ENCODE results near the gene APC2.
"Not testable (repeated sequence)": the region's sequence is repeated elsewhere in the genome, so short reads cannot be mapped to it uniquely, and the experiment has no call there.

Gene APC2

GRCh38 chr19:1467215-1467489 lies 17.2 kb downstream of the APC2 start:
- no peak for FAIRE-seq

GRCh38 chr19:1467490-1468273 lies 17.8 kb downstream of the APC2 start:
- no peak for FAIRE-seq

GRCh38 chr19:1468274-1468820 lies 18.4 kb downstream of the APC2 start:
- FAIRE-seq = no peak

- no peak for FAIRE-seq
These were observed 18.9 kb downstream of the APC2 start for GRCh38 chr19:1468821-1469254.

GRCh38 chr19:1469255-1470054 lies 19.5 kb downstream of the APC2 start:
- no peak for FAIRE-seq

GRCh38 chr19:1470055-1470304 lies 20.1 kb downstream of the APC2 start:
- FAIRE-seq = no peak

- no peak for FAIRE-seq
These were observed 20.5 kb downstream of the APC2 start for GRCh38 chr19:1470305-1471009.

- no peak for FAIRE-seq
These were observed 21.1 kb downstream of the APC2 start for GRCh38 chr19:1471010-1471514.

- FAIRE-seq = no peak
These were observed 21.7 kb downstream of the APC2 start for GRCh38 chr19:1471515-1472160.

GRCh38 chr19:1472231-1473084 lies 22.5 kb downstream of the APC2 start:
- FAIRE-seq = no peak

- FAIRE-seq = no peak
These were observed 23.3 kb downstream of the APC2 start for GRCh38 chr19:1473085-1473851.

- no peak for FAIRE-seq
These were observed 24.3 kb downstream of the APC2 start for GRCh38 chr19:1474011-1474764.

- no peak for FAIRE-seq
These were observed 24.9 kb downstream of the APC2 start for GRCh38 chr19:1474765-1475351.

GRCh38 chr19:1475751-1476437 lies 26.0 kb downstream of the APC2 start:
- no peak for FAIRE-seq

GRCh38 chr19:1477056-1477455 lies 27.1 kb downstream of the APC2 start:
- FAIRE-seq = not testable (repeated sequence)

GRCh38 chr19:1478934-1479707 lies 29.2 kb downstream of the APC2 start, which contains the start of gene C19orf25:
TSS of gene C19orf25 (minus strand) at chr19:1479215. CDS start at chr19:1478903, 312 bp downstream.
- FAIRE-seq = peak; percentile 97

- FAIRE-seq = no peak
These were observed 31.4 kb downstream of the APC2 start for GRCh38 chr19:1481224-1481892.

GRCh38 chr19:1481893-1482360 lies 32.0 kb downstream of the APC2 start:
- FAIRE-seq = no peak

All from G401.6 (cell line).